Ovary (tissue), 9 donors: ENCODE results near the gene UBR3. TPM values are rescaled to one million over a fixed set of nuclear protein-coding genes. Genes with fewer than 3 reads are reported as not detected.
"Not testable (repeated sequence)": the region's sequence is repeated elsewhere in the genome, so short reads cannot be mapped to it uniquely, and the experiment has no call there.

Experiments
- DNase-seq, 5 donors: peaks; one replicate each; pipeline ENCODE4 v3.0.0-alpha.2; 2019 to 2020
- H3K27ac ChIP-seq, 2 donors: fragments of 200-600 bp; one replicate each; pipeline versions ENCODE4 v1.5.1 to v1.8.0; 2019 to 2022
- H3K27me3 ChIP-seq: fragments of 200-600 bp; one replicate; pipeline ENCODE4 v1.8.0; 2022
- H3K36me3 ChIP-seq: fragments of 200-600 bp; sonication (generic); one replicate; pipeline ENCODE4 v1.5.1; 2019
- H3K4me1 ChIP-seq: one replicate; pipeline ENCODE4 v1.8.1; 2013; ENCODE audit warnings: mild to moderate bottlenecking, moderate library complexity; ENCODE audit not compliant: insufficient read depth
- H3K4me3 ChIP-seq: fragments of 200-600 bp; sonication (generic); one replicate; pipeline ENCODE4 v1.5.1; 2017
- H3K9me3 ChIP-seq, 2 donors: fragments of 200-600 bp in 1 of 2; sonication (generic) in 1 of 2; one replicate each; pipeline versions ENCODE4 v1.5.1 to v1.8.1; 2013 to 2019; ENCODE audit warnings: mild to moderate bottlenecking in 1 of 2, moderate library complexity in 1 of 2
- CTCF ChIP-seq, 3 donors: fragments of 450-650 bp in 2 of 3; fragments of 200-600 bp in 1 of 3; IDR thresholded peaks; one replicate each; pipeline versions ENCODE4 v1.5.1 to v1.8.0; 2016 to 2022; ENCODE audit warnings: antibody characterized with exemption in 3 of 3, mild to moderate bottlenecking in 1 of 3
- EP300 ChIP-seq: sonication (generic); formaldehyde crosslinking; IDR thresholded peaks from one replicate; pipeline ENCODE4 v1.6.1; 2017; ENCODE audit warnings: antibody characterized with exemption
- POLR2A ChIP-seq: fragments of 450-650 bp; IDR thresholded peaks from one replicate; pipeline ENCODE4 v1.6.1; 2017; ENCODE audit warnings: antibody characterized with exemption, mild to moderate bottlenecking, moderate library complexity
- WGBS, 3 donors: extraction: QIAGEN DNeasy Blood & Tissue Kit in 1 of 3; methylation state at CpG; one replicate each; pipeline versions ENCODE4 v1.1.5 to v1.1.7; 2013 to 2017; 5-methylcytosine and 5-hydroxymethylcytosine counted together
- intact Hi-C, 4 donors: fragments of 100-400 bp; cut with DNase I; formaldehyde crosslinking; loops; one replicate each; pipeline versions ENCODE4 v1.11.0 to v1.15.1; 2022 to 2023
- polyA plus RNA-seq, 2 donors: library from polyadenylated mRNA; stranded (reverse); fragments of 200-250 nt in 1 of 2; fragments of 350-450 nt in 1 of 2; fragmentation: Illumina TruSeq in 1 of 2; extraction: RNeasy Lipid Tissue Mini Kit (QIAGEN cat#74804) in 1 of 2; gene quantifications; one replicate each; pipeline ENCODE4 v1.2.3, GENCODE V29; 2013 to 2014
- total RNA-seq, 7 donors: library from RNA; depleted of rRNA in 2 of 7; stranded (reverse); fragments of >200 nt in 2 of 7; fragmentation: NEBNext Ultra II Directional in 3 of 7; extraction: Animal tissue kit (Norgen Biotek cat#: 25700) in 3 of 7; gene quantifications; one replicate each; pipeline versions ENCODE4 v1.1.0 to v1.2.4, GENCODE V29; 2016 to 2023
- donor health status: DM: no; HTN: no; CAD: no; lungs with moderate emphysema.
- donor health status: DM: no; HTN: no; CAD: no.
- donor health status: Bipolar disorder and iron deficiency.
- donor health status: DM: yes; HTN: yes; CAD: no.
- donor health status: DM: no; HTN: no; CAD: no.
- donor health status: DM: yes; HTN: yes; CAD: no.

The UBR3 gene
- total and polyA plus RNA-seq, 9 donors, result 13.6 to 63.4 (median 45.1) TPM

GRCh38 chr2:169840747-169841142 is 13.5 kb downstream of the UBR3 start:
- no peaks in the 10 kb centered on the region for H3K9me3 ChIP-seq
- no peaks in the 10 kb centered on the region for H3K27me3 ChIP-seq
- no peaks in the 10 kb centered on the region for H3K36me3 ChIP-seq
- DNase-seq, result no peak
- H3K4me3 ChIP-seq, result no peak overlapping the region
- peaks cover 15% of the 10 kb centered on the region for H3K4me1 ChIP-seq
- intact Hi-C loops, result no loop called here
- no peak for TF ChIP-seq POLR2A
- no peak for TF ChIP-seq EP300
- no peak for TF ChIP-seq CTCF (IDR thresholded peaks at IDR 0.05)
- no peak overlapping the region for H3K27ac ChIP-seq
- 90 to 97% (median 97%) methylated on average over 2 of the region's 2 CpGs for WGBS, 3 donors

GRCh38 chr2:169841625-169842024 is 14.4 kb downstream of the UBR3 start:
- intact Hi-C loops, H3K4me3 ChIP-seq, H3K9me3 ChIP-seq, H3K27me3 ChIP-seq, H3K27ac ChIP-seq, DNase-seq, H3K36me3 ChIP-seq: not testable (repeated sequence)
- 94 to 97% (median 95%) methylated on average over 12 to 24 of the region's 24 CpGs for WGBS, 3 donors
- H3K4me1 ChIP-seq, result peaks cover 10% of the 10 kb centered on the region

GRCh38 chr2:169845016-169845415 is 17.8 kb downstream of the UBR3 start:
- Histone ChIP-seq H3K36me3 (no peaks in the 10 kb centered on the region), H3K4me1 (peaks cover 8% of the 10 kb centered on the region), H3K27ac (no peak overlapping the region), H3K27me3 (no peaks in the 10 kb centered on the region), H3K4me3 (no peak overlapping the region), H3K9me3 (no peaks in the 10 kb centered on the region)
- intact Hi-C loops, result no loop called here
- no peak for DNase-seq
- no peak for TF ChIP-seq CTCF (IDR thresholded peaks at IDR 0.05)
- no peak for TF ChIP-seq EP300
- TF ChIP-seq POLR2A, result no peak
- 91 to 99% (median 97%) methylated on average over 2 of the region's 2 CpGs for WGBS, 3 donors

GRCh38 chr2:169848959-169849693 is 21.9 kb downstream of the UBR3 start:
- DNase-seq, H3K4me1 ChIP-seq, H3K9me3 ChIP-seq, intact Hi-C loops, H3K27ac ChIP-seq, H3K36me3 ChIP-seq, H3K4me3 ChIP-seq, H3K27me3 ChIP-seq: not testable (repeated sequence)
- 79 to 85% (median 83%) methylated on average over 8 of the region's 8 CpGs for WGBS, 3 donors

- Histone ChIP-seq H3K4me1 (no peaks in the 10 kb centered on the region), H3K9me3 (no peaks in the 10 kb centered on the region), H3K27me3 (no peaks in the 10 kb centered on the region), H3K36me3 (no peaks in the 10 kb centered on the region), H3K27ac (no peak overlapping the region), H3K4me3 (no peak overlapping the region)
- no peak for TF ChIP-seq POLR2A
- intact Hi-C loops, result no loop called here
- DNase-seq, result no peak
- WGBS, 3 donors, result 97 to 98% (median 97%) methylated on average over 1 of the region's 1 CpG
These were observed 22.5 kb downstream of the UBR3 start for GRCh38 chr2:169849710-169850109.

GRCh38 chr2:169853041-169853668 is 25.9 kb downstream of the UBR3 start:
- Histone ChIP-seq H3K4me3 (no peak overlapping the region), H3K36me3 (no peaks in the 10 kb centered on the region), H3K27me3 (no peaks in the 10 kb centered on the region), H3K27ac (no peak overlapping the region), H3K4me1 (no peaks in the 10 kb centered on the region), H3K9me3 (no peaks in the 10 kb centered on the region)
- 90 to 92% (median 92%) methylated on average over 4 of the region's 4 CpGs for WGBS, 3 donors
- TF ChIP-seq CTCF (IDR thresholded peaks at IDR 0.05) (no peak), POLR2A (no peak), EP300 (no peak)
- intact Hi-C loops, result no loop called here
- DNase-seq, result no peak

GRCh38 chr2:169855281-169856258 is 28.3 kb downstream of the UBR3 start:
- H3K4me3 ChIP-seq, H3K27ac ChIP-seq, H3K27me3 ChIP-seq, intact Hi-C loops, H3K36me3 ChIP-seq, DNase-seq, H3K4me1 ChIP-seq, H3K9me3 ChIP-seq: not testable (repeated sequence)
- 92 to 94% (median 93%) methylated on average over 29 to 42 of the region's 42 CpGs for WGBS, 3 donors
